Caco-2 (cell line): ENCODE measurements around the gene PLOD2. TPM values are rescaled to one million over a fixed set of nuclear protein-coding genes. Genes with fewer than 3 reads are reported as not detected.

ENCODE experiments used
- BruUV-seq: library from RNA; stranded (reverse); fragments of 400-500 nt; replicated peaks from 2 replicates; lab custom pipeline; 2021; lab: Mats Ljungman, UMichigan
- CTCF ChIA-PET: fragments of 300-600 bp; sonication (Branson Sonifier 250); formaldehyde crosslinking; loops from one replicate; lab custom pipeline; 2022; ENCODE audit warnings: antibody characterized with exemption; lab: Charles Lee
- POLR2A ChIA-PET: fragments of 300-600 bp; sonication (Branson Sonifier 250); formaldehyde crosslinking; loops from one replicate; lab custom pipeline; 2022; ENCODE audit warnings: antibody characterized with exemption; lab: Charles Lee
- DNase-seq, 2 experiments: peaks; one replicate each; pipeline versions ENCODE4 v3.0.0 to v3.0.0-alpha.2; 2020 to 2022
- H3K27me3 ChIP-seq: replicated peaks from 2 replicates; pipeline ENCODE4 v1.6.0; 2011; ENCODE audit warnings: low read length; ENCODE audit not compliant: control insufficient read depth, insufficient read depth
- H3K36me3 ChIP-seq: 2 replicates; pipeline ENCODE4 v1.5.1; 2011; ENCODE audit warnings: low read length; ENCODE audit not compliant: control insufficient read depth, insufficient read depth
- H3K4me1 ChIP-seq: fragments of 250-450 bp; sonication (Bioruptor Pico); 2 replicates; pipeline ENCODE4 v1.5.1; 2020; ENCODE audit warnings: mild to moderate bottlenecking
- H3K4me3 ChIP-seq: 2 replicates; pipeline ENCODE4 v1.5.1; 2011; ENCODE audit warnings: low read depth, mild to moderate bottlenecking, control low read depth, low read length
- H3K9me3 ChIP-seq: fragments of 250-450 bp; sonication (Bioruptor Pico); 2 replicates; pipeline ENCODE4 v1.5.1; 2020; ENCODE audit warnings: mild to moderate bottlenecking, moderate library complexity
- H3K27ac Mint-ChIP-seq: one replicate; pipeline ENCODE4 v1.8.0; 2022; ENCODE audit warnings: mixed read lengths; ENCODE audit not compliant: unreplicated experiment
- H3K27me3 Mint-ChIP-seq: one replicate; pipeline ENCODE4 v1.8.0; 2022; ENCODE audit warnings: mixed read lengths; ENCODE audit not compliant: insufficient read depth, unreplicated experiment
- H3K36me3 Mint-ChIP-seq: one replicate; pipeline ENCODE4 v1.8.0; 2022; ENCODE audit warnings: mild to moderate bottlenecking, mixed read lengths; ENCODE audit not compliant: insufficient read depth, unreplicated experiment
- H3K4me1 Mint-ChIP-seq: one replicate; pipeline ENCODE4 v1.8.0; 2022; ENCODE audit warnings: low read depth, mixed read lengths; ENCODE audit not compliant: unreplicated experiment
- H3K4me3 Mint-ChIP-seq: one replicate; pipeline ENCODE4 v1.8.0; 2022; ENCODE audit warnings: mild to moderate bottlenecking, moderate library complexity, mixed read lengths; ENCODE audit not compliant: unreplicated experiment
- H3K9me3 Mint-ChIP-seq: one replicate; pipeline ENCODE4 v1.8.0; 2022; ENCODE audit warnings: mixed read lengths; ENCODE audit not compliant: unreplicated experiment
- CTCF ChIP-seq, 2 experiments: fragments of 200-600 bp in 1 of 2; IDR thresholded peaks; 1 replicate in 1 of 2; 2 replicates in 1 of 2; pipeline versions ENCODE4 v1.5.1 to v1.8.0; 2011 to 2022; ENCODE audit warnings: antibody characterized with exemption in 1 of 2, control low read depth in 1 of 2, inconsistent platforms in 1 of 2, low read depth in 1 of 2, low read length in 1 of 2, mild to moderate bottlenecking in 1 of 2, moderate library complexity in 1 of 2; ENCODE audit not compliant: insufficient read depth in 1 of 2, severe bottlenecking in 1 of 2, unreplicated experiment in 1 of 2
- intact Hi-C: fragments of 100-400 bp; cut with micrococcal nuclease; formaldehyde crosslinking; loops from one replicate; pipeline ENCODE4 v1.10.0; 2022; ENCODE audit not compliant: unreplicated experiment
- total RNA-seq: library from RNA; stranded (reverse); gene quantifications from 2 replicates; pipeline ENCODE4 v1.2.3, GENCODE V29; 2022

The PLOD2 gene
- total RNA-seq, 1 experiment from 2014 or later, result 53.1 TPM

GRCh38 chr3:146139586-146140110 lies 21.3 kb downstream of the PLOD2 start:
- no TSS peak for BruUV-seq
- no peak for TF ChIP-seq CTCF (IDR thresholded peaks at IDR 0.05; ENCODE audit: insufficient read depth in 1 of 2, low read depth in 1 of 2, low read length in 1 of 2, severe bottlenecking in 1 of 2, unreplicated experiment in 1 of 2)
- Mint-ChIP-seq H3K27me3 (no peaks in the 10 kb centered on the region), H3K27ac (no peak overlapping the region), H3K4me3 (no peak overlapping the region), H3K9me3 (no peaks in the 10 kb centered on the region), H3K36me3 (no peaks in the 10 kb centered on the region), H3K4me1 (no peaks in the 10 kb centered on the region)
- no peak for DNase-seq
- Histone ChIP-seq H3K4me1 (no peaks in the 10 kb centered on the region), H3K9me3 (no peaks in the 10 kb centered on the region), H3K27me3 (no peaks in the 10 kb centered on the region), H3K4me3 (no peak overlapping the region), H3K36me3 (no peaks in the 10 kb centered on the region)
- intact Hi-C loops, result no loop called here
- CTCF ChIA-PET, result no interaction called here
- POLR2A ChIA-PET, result no interaction called here

- Histone ChIP-seq H3K27me3 (no peaks in the 10 kb centered on the region), H3K36me3 (no peaks in the 10 kb centered on the region), H3K9me3 (no peaks in the 10 kb centered on the region), H3K4me1 (no peaks in the 10 kb centered on the region), H3K4me3 (no peak overlapping the region)
- Mint-ChIP-seq H3K27ac (no peak overlapping the region), H3K9me3 (no peaks in the 10 kb centered on the region), H3K27me3 (no peaks in the 10 kb centered on the region), H3K4me1 (no peaks in the 10 kb centered on the region), H3K36me3 (no peaks in the 10 kb centered on the region), H3K4me3 (no peak overlapping the region)
- no peak for TF ChIP-seq CTCF (IDR thresholded peaks at IDR 0.05; ENCODE audit: insufficient read depth in 1 of 2, low read depth in 1 of 2, low read length in 1 of 2, severe bottlenecking in 1 of 2, unreplicated experiment in 1 of 2)
- no TSS peak for BruUV-seq
- POLR2A ChIA-PET, result no interaction called here
- intact Hi-C loops, result no loop called here
- DNase-seq, result no peak
- CTCF ChIA-PET, result interaction anchor here (0.7 kb wide), 1 partner anchor 839 kb away, joined by 3 read pairs; no protein-coding TSS in a partner anchor
Observed at GRCh38 chr3:146138902-146139301, 22.1 kb downstream of the PLOD2 start.

GRCh38 chr3:146136647-146137046 lies 24.3 kb downstream of the PLOD2 start:
- H3K4me1 Mint-ChIP-seq, result no peaks in the 10 kb centered on the region
- DNase-seq, result no peak
- intact Hi-C loops, result no loop called here
- H3K27ac Mint-ChIP-seq, result no peak overlapping the region
- Histone ChIP-seq H3K36me3 (no peaks in the 10 kb centered on the region), H3K4me1 (no peaks in the 10 kb centered on the region), H3K9me3 (no peaks in the 10 kb centered on the region), H3K4me3 (no peak overlapping the region), H3K27me3 (no peaks in the 10 kb centered on the region)
- ChIA-PET CTCF (no interaction called here), POLR2A (no interaction called here)
- H3K9me3 Mint-ChIP-seq, result no peaks in the 10 kb centered on the region
- no peak for TF ChIP-seq CTCF (IDR thresholded peaks at IDR 0.05; ENCODE audit: insufficient read depth in 1 of 2, low read depth in 1 of 2, low read length in 1 of 2, severe bottlenecking in 1 of 2, unreplicated experiment in 1 of 2)
- H3K4me3 Mint-ChIP-seq, result no peak overlapping the region
- no peaks in the 10 kb centered on the region for H3K27me3 Mint-ChIP-seq
- H3K36me3 Mint-ChIP-seq, result no peaks in the 10 kb centered on the region
- BruUV-seq, result no TSS peak
